ENCODE results near the gene FAM81B. TPM values are rescaled to one million over a fixed set of nuclear protein-coding genes. Genes with fewer than 3 reads are reported as not detected.
"Not testable (repeated sequence)": the region's sequence is repeated elsewhere in the genome, so short reads cannot be mapped to it uniquely, and the experiment has no call there.

Gene FAM81B
- total RNA-seq, 3 donors from 2014 or later (not counting 1 experiment from before 2014, with no cell fraction given), result not detected

- no peaks in the 10 kb centered on the region for H3K4me1 ChIP-seq (ENCODE audit: control insufficient read depth, insufficient read depth, low read length)
- no peak overlapping the region for H3K4me3 Mint-ChIP-seq
- H3K36me3 Mint-ChIP-seq, result peaks cover 8% of the 10 kb centered on the region
- no peaks in the 10 kb centered on the region for H3K9me3 ChIP-seq (ENCODE audit: control insufficient read depth, insufficient read depth, low read length)
- no peak for TF ChIP-seq CTCF (IDR thresholded peaks at IDR 0.05)
- H3K9me3 Mint-ChIP-seq, result peaks cover 0 to 4% of the 10 kb centered on the region in 2 donors
- H3K36me3 ChIP-seq (ENCODE audit: control insufficient read depth, insufficient read depth, low read length), result no peaks in the 10 kb centered on the region
- H3K27me3 Mint-ChIP-seq (ENCODE audit: low read depth in 2 of 2), result peaks cover 0 to 11% of the 10 kb centered on the region in 2 donors
- H3K27me3 ChIP-seq (ENCODE audit: control insufficient read depth, insufficient read depth, low read length), result no peaks in the 10 kb centered on the region
- no peak overlapping the region for H3K27ac Mint-ChIP-seq
- no peak overlapping the region for H3K27ac ChIP-seq (ENCODE audit: low read length)
- no peak overlapping the region for H3K4me3 ChIP-seq (ENCODE audit: low read length)
- intact Hi-C loops (cut with micrococcal nuclease), result no loop called here
- WGBS (ENCODE audit: insufficient coverage), result 84% methylated on average over 3 of the region's 3 CpGs
- DNase-seq (no peak), ATAC-seq (no peak)
- no peaks in the 10 kb centered on the region for H3K4me1 Mint-ChIP-seq
Measured at GRCh38 chr5:95352691-95353090, 38.5 kb upstream of the FAM81B start.

DNA sequence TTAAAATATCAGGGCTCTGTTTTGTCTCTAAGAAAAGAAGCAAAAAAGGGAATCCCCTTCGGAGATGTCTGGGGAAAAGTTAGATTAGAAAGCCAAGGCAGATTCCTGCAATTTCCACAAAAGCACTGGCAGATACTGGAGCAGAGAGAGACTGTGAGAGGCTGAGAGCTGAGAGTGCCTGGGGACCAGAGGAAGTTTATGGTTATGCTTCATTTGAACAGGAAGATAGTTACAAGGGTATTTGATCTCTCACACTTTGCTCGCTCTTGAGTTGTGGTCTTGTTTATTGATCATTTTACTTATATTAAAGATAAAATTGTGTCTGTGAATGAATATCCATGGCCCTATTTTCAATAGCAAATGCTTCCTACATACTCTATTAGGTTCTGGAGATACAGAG is 32.8 kb upstream of the FAM81B start:
- no peak overlapping the region for H3K27ac ChIP-seq (ENCODE audit: low read length)
- no peaks in the 10 kb centered on the region for H3K9me3 ChIP-seq (ENCODE audit: control insufficient read depth, insufficient read depth, low read length)
- no peaks in the 10 kb centered on the region for H3K36me3 Mint-ChIP-seq

DNA sequence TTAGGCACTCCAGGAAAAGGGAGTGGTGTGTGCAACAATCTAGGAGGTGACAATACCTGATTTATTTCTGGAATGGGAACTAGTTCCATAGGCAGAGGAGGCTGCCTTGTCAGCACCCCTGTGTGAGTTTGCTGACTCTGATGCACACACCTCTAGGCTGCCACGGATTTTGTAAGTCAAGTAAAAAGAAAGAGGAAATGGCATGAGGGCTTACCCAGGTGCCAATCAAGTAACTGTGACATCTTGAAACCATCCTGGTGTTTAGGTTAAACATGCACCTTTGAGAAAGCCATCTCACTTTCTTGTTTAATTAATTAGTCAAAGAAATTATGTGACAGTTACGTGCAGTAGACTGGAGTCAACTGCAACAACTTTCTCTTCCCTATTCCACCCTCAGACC is 32.3 kb upstream of the FAM81B start:
- Histone ChIP-seq H3K27ac (ENCODE audit: low read length) (no peak overlapping the region), H3K4me1 (ENCODE audit: control insufficient read depth, insufficient read depth, low read length) (no peaks in the 10 kb centered on the region), H3K9me3 (ENCODE audit: control insufficient read depth, insufficient read depth, low read length) (no peaks in the 10 kb centered on the region), H3K36me3 (ENCODE audit: control insufficient read depth, insufficient read depth, low read length) (no peaks in the 10 kb centered on the region), H3K4me3 (ENCODE audit: low read length) (no peak overlapping the region), H3K27me3 (ENCODE audit: control insufficient read depth, insufficient read depth, low read length) (no peaks in the 10 kb centered on the region)
- H3K9me3 Mint-ChIP-seq, result peaks cover 0 to 7% of the 10 kb centered on the region in 2 donors
- no peak for ATAC-seq
- H3K4me3 Mint-ChIP-seq, result no peak overlapping the region
- DNase-seq, result no peak
- H3K27me3 Mint-ChIP-seq (ENCODE audit: low read depth in 2 of 2), result peaks cover 0 to 5% of the 10 kb centered on the region in 2 donors
- H3K4me1 Mint-ChIP-seq, result peaks cover 0 to 4% of the 10 kb centered on the region in 2 donors
- no peaks in the 10 kb centered on the region for H3K36me3 Mint-ChIP-seq
- intact Hi-C loops (cut with micrococcal nuclease), result no loop called here
- no peak for TF ChIP-seq CTCF (IDR thresholded peaks at IDR 0.05)
- H3K27ac Mint-ChIP-seq, result no peak overlapping the region
- WGBS (ENCODE audit: insufficient coverage), result 7% methylated on average over 1 of the region's 2 CpGs

More for the DNA sequence above, 32.8 kb upstream of the FAM81B start:
- H3K4me3 Mint-ChIP-seq, result no peak overlapping the region
- ATAC-seq (no peak), DNase-seq (no peak)
- no peaks in the 10 kb centered on the region for H3K4me1 ChIP-seq (ENCODE audit: control insufficient read depth, insufficient read depth, low read length)
- H3K4me3 ChIP-seq (ENCODE audit: low read length), result no peak overlapping the region
- TF ChIP-seq CTCF (IDR thresholded peaks at IDR 0.05), result no peak
- no peaks in the 10 kb centered on the region for H3K27me3 ChIP-seq (ENCODE audit: control insufficient read depth, insufficient read depth, low read length)
- peaks cover 0 to 4% of the 10 kb centered on the region in 2 donors for H3K4me1 Mint-ChIP-seq
- 75% methylated on average over 1 of the region's 2 CpGs for WGBS (ENCODE audit: insufficient coverage)
- intact Hi-C loops (cut with micrococcal nuclease), result no loop called here
- peaks cover 0 to 5% of the 10 kb centered on the region in 2 donors for H3K27me3 Mint-ChIP-seq (ENCODE audit: low read depth in 2 of 2)
- no peak overlapping the region for H3K27ac Mint-ChIP-seq
- no peaks in the 10 kb centered on the region for H3K36me3 ChIP-seq (ENCODE audit: control insufficient read depth, insufficient read depth, low read length)
- peaks cover 0 to 7% of the 10 kb centered on the region in 2 donors for H3K9me3 Mint-ChIP-seq

DNA sequence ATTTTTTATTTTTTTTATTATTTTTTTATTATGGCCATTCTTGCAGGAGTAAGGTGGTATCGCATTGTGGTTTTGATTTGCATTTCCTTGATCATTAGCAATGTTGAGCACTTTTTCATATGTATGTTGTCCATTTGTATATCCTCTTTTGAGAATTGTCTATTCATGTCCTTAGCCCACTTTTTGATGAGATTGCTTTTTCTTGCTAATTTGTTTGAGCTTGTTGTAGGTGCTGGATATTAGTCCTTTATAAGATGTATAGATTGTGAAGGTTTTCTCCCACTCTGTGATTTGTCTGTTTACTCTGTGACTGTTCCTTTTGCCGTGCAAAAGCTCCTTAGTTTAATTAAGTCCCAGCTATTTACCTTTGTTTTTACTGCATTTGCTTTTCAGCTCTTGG is 30.5 kb upstream of the FAM81B start:
- H3K4me3 Mint-ChIP-seq; H3K9me3 Mint-ChIP-seq; H3K27ac Mint-ChIP-seq; H3K36me3 ChIP-seq (ENCODE audit: control insufficient read depth, insufficient read depth, low read length); H3K4me3 ChIP-seq (ENCODE audit: low read length); ATAC-seq; H3K4me1 ChIP-seq (ENCODE audit: control insufficient read depth, insufficient read depth, low read length); intact Hi-C loops (cut with micrococcal nuclease); H3K27ac ChIP-seq (ENCODE audit: low read length); DNase-seq; H3K4me1 Mint-ChIP-seq; H3K36me3 Mint-ChIP-seq; H3K9me3 ChIP-seq (ENCODE audit: control insufficient read depth, insufficient read depth, low read length); H3K27me3 ChIP-seq (ENCODE audit: control insufficient read depth, insufficient read depth, low read length); H3K27me3 Mint-ChIP-seq (ENCODE audit: low read depth in 2 of 2): not testable (repeated sequence)
- 95% methylated on average over 2 of the region's 2 CpGs for WGBS (ENCODE audit: insufficient coverage)
